Pancreas (tissue), 10 donors: ENCODE results near the gene GSG1L. TPM values are rescaled to one million over a fixed set of nuclear protein-coding genes. Genes with fewer than 3 reads are reported as not detected.

Experiments used
- ATAC-seq, 4 donors: fragments of 200-7000 bp; cut with Tn5 transposase; one replicate each; pipeline versions ENCODE4 v1.8.0 to v1.9.1; 2020; ENCODE audit warnings: mild to moderate bottlenecking in 4 of 4, moderate library complexity in 4 of 4
- DNase-seq, 6 donors: peaks; one replicate each; pipeline ENCODE4 v3.0.0-alpha.2; 2020
- FAIRE-seq: peaks from 2 replicates; lab custom pipeline; 2012; peaks lifted over from hg19 to GRCh38; lab: Jason Lieb, UNC
- H3K27ac ChIP-seq, 4 donors: fragments of 200-600 bp; sonication (generic); 1 replicate in 3 of 4; 2 replicates in 1 of 4; pipeline versions ENCODE4 v1.5.0 to v1.8.0; 2020
- H3K27me3 ChIP-seq, 4 donors: fragments of 200-600 bp; one replicate each; pipeline ENCODE4 v1.8.0; 2021
- H3K36me3 ChIP-seq, 3 donors: fragments of 200-600 bp; sonication (generic) in 1 of 3; one replicate each; pipeline versions ENCODE4 v1.5.0 to v1.8.0; 2020 to 2021
- H3K4me1 ChIP-seq, 3 donors: fragments of 200-600 bp; one replicate each; pipeline ENCODE4 v1.8.0; 2021
- H3K4me3 ChIP-seq, 4 donors: fragments of 200-600 bp; sonication (generic) in 2 of 4; one replicate each; pipeline versions ENCODE4 v1.5.0 to v1.8.0; 2020 to 2021
- H3K9me3 ChIP-seq, 4 donors: fragments of 200-600 bp; one replicate each; pipeline ENCODE4 v1.8.0; 2021
- WGBS, 2 donors: extraction: QIAGEN DNeasy Blood & Tissue Kit; methylation state at CpG; one replicate each; pipeline ENCODE4 v1.1.7; 2013; 5-methylcytosine and 5-hydroxymethylcytosine counted together
- intact Hi-C, 3 donors: fragments of 100-400 bp; cut with DNase I; formaldehyde crosslinking; loops; one replicate each; pipeline versions ENCODE4 v1.11.1 to v1.14.2; 2022
- polyA plus RNA-seq, 2 donors: library from polyadenylated mRNA; stranded (reverse); fragments of 200-250 nt; gene quantifications; one replicate each; pipeline ENCODE4 v1.2.3, GENCODE V29; 2013
- total RNA-seq, 6 donors: library from RNA; stranded (reverse); fragmentation: NEBNext Ultra II Directional in 4 of 6; extraction: Animal tissue kit (Norgen Biotek cat#: 25700) in 4 of 6; gene quantifications; one replicate each; pipeline versions ENCODE4 v1.2.1 to v1.2.4, GENCODE V29; 2021 to 2023
- TF ChIP-seq, protein P1 (sequence below), 4 donors: fragments of 200-600 bp; sonication (generic) in 3 of 4; IDR thresholded peaks; one replicate each; pipeline versions ENCODE4 v1.5.0 to v1.8.0; 2021; ENCODE audit warnings: antibody characterized with exemption in 4 of 4
- donor health status: healthy with polysubstance abuse.
- donor health status: DM: no; HTN: no; CAD: no; lungs with moderate emphysema.
- donor health status: DM: no; HTN: no; CAD: no.
- donor health status: control.
- donor health status: control.
- donor health status: Bipolar disorder and iron deficiency.
- donor health status: DM: yes; HTN: yes; CAD: no.
- donor health status: DM: no; HTN: no; CAD: no.
- donor health status: DM: no; HTN: no; CAD: no.
- donor health status: DM: yes; HTN: yes; CAD: no.

The GSG1L gene
- total RNA-seq = under 1 TPM in 1 of 6 donors, not detected in 5; 0.12 TPM
- polyA plus RNA-seq = under 1 TPM in 1 of 2 donors, not detected in 1; 0.02 TPM

DNA sequence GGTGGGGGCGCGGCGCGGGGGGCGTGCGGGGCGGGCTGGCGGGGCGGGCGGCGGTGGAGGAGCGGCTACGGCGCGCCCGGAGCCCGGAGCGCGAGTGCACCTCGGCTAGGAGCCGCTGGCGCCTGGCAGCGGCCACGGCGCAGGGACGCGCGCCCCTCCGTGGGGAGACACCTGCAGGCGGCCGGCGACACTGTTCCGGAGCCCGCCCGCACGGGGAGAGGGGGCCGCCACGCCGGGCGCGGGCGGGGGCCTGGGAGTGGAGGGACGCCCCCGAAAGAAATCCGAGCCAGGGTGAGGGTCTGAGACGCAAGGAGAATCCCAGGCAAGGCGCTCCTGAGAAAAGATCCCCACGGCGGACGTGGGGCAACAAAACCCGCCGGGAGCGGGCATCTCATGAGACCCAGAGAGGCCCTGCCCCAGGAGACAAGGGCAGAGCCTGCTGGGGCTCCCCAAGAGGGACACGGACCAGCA is at the start of gene GSG1L:
Gene GSG1L, minus strand, starts transcription at position 124 of the 471 bp plus-strand sequence. CDS start 290 bp downstream, outside the sequence.
- DNase-seq (no peak), ATAC-seq (no peak), FAIRE-seq (no peak)
- 2 to 3% methylated on average over 41 to 54 of the region's 54 CpGs for WGBS, 2 donors
- Histone ChIP-seq H3K4me3 (peak within 1 kb of the TSS in 1 of 4 donors; percentile 6), H3K4me1 (no peaks in the 10 kb centered on the region), H3K27me3 (peaks cover 0 to 14% (median 6%) of the 10 kb centered on the region in 4 donors), H3K36me3 (no peaks in the 10 kb centered on the region), H3K9me3 (no peaks in the 10 kb centered on the region), H3K27ac (no peak within 1 kb of the TSS)
- intact Hi-C loops = loop anchor here in 1 of 3 donors (10.0 kb wide), 1 partner anchor 379 kb away; no protein-coding TSS in a partner anchor
- TF ChIP-seq, protein P1, sequence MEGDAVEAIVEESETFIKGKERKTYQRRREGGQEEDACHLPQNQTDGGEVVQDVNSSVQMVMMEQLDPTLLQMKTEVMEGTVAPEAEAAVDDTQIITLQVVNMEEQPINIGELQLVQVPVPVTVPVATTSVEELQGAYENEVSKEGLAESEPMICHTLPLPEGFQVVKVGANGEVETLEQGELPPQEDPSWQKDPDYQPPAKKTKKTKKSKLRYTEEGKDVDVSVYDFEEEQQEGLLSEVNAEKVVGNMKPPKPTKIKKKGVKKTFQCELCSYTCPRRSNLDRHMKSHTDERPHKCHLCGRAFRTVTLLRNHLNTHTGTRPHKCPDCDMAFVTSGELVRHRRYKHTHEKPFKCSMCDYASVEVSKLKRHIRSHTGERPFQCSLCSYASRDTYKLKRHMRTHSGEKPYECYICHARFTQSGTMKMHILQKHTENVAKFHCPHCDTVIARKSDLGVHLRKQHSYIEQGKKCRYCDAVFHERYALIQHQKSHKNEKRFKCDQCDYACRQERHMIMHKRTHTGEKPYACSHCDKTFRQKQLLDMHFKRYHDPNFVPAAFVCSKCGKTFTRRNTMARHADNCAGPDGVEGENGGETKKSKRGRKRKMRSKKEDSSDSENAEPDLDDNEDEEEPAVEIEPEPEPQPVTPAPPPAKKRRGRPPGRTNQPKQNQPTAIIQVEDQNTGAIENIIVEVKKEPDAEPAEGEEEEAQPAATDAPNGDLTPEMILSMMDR (IDR thresholded peaks at IDR 0.05) = no peak

DNA sequence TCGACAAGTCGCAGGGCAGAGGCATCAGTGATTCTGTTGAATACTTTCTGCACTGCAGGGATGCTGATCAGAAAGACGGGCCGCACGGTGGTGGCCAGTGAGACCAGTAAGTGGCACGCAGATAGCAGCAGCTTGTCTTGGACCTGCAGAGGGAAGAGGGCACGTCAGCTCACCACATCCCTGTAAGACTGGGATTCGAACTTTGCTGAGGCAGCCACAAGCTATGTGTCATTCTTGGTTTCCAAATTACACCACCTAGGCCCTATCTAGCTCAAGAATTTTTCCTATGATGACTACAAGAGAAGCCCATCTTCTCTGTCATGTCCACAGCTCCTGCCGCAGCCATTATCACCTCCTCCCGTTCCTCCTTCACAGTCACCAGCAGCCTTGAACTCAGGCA is 49.4 kb upstream of the GSG1L start:
- Histone ChIP-seq H3K4me3 (no peak overlapping the region), H3K9me3 (no peaks in the 10 kb centered on the region), H3K4me1 (no peaks in the 10 kb centered on the region), H3K27ac (no peak overlapping the region), H3K36me3 (peaks cover 0 to 44% (median 8%) of the 10 kb centered on the region in 3 donors), H3K27me3 (no peaks in the 10 kb centered on the region)
- no peak for FAIRE-seq
- no peak for ATAC-seq
- TF ChIP-seq, protein P1 (IDR thresholded peaks at IDR 0.05) = no peak
- no peak for DNase-seq
- 92 to 94% methylated on average over 10 of the region's 10 CpGs for WGBS, 2 donors
- intact Hi-C loops = no loop called here

DNA sequence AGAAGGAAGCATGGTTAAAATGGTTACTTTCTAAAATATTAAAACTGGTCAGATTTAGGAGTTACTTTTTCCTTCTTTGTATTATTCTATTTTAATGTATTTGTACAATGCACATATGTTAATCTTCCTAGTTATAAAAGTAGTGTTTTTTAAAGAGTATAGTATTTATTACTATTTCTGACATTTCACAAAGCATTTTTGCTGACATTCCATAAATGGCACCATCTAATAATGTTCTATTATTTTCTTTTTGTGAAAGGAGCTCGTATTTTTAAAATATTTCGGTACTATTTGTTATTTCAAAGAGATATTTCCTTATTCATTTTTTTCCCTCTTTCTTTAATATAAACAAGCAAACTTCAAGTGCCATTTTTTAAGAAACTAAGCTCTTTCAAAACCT is 47.5 kb upstream of the GSG1L start:
- Histone ChIP-seq H3K36me3 (peaks cover 0 to 49% (median 24%) of the 10 kb centered on the region in 3 donors), H3K4me3 (no peak overlapping the region), H3K27me3 (no peaks in the 10 kb centered on the region), H3K4me1 (no peaks in the 10 kb centered on the region), H3K9me3 (no peaks in the 10 kb centered on the region), H3K27ac (no peak overlapping the region)
- TF ChIP-seq, protein P1 (IDR thresholded peaks at IDR 0.05) = no peak
- 94 to 98% methylated on average over 2 of the region's 2 CpGs for WGBS, 2 donors
- ATAC-seq = no peak
- intact Hi-C loops = no loop called here
- no peak for DNase-seq
- FAIRE-seq = no peak

DNA sequence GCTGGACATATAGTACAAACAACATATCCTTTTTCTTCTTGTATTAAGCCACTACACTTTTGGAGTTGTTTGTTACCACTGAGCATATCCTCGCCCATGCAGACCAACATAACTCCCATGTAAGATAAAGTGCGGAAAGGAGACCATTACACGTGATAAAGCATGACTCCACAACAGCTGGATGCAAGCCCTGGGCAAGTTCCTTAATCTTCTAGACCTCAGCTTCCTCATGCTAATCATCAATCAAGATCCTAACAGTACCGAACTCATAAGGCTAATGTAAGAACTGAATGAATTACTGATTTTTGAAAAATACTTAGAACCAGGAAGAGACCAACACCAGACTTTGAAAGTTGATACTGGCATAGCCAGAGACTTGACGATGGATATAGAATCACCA is 47.0 kb upstream of the GSG1L start:
- intact Hi-C loops = no loop called here
- no peak overlapping the region for H3K4me3 ChIP-seq
- 87 to 89% methylated on average over 5 of the region's 5 CpGs for WGBS, 2 donors
- no peak overlapping the region for H3K27ac ChIP-seq
- no peaks in the 10 kb centered on the region for H3K9me3 ChIP-seq
- peaks cover 0 to 51% (median 24%) of the 10 kb centered on the region in 3 donors for H3K36me3 ChIP-seq
- TF ChIP-seq, protein P1 (IDR thresholded peaks at IDR 0.05) = no peak
- ATAC-seq = peak in 2 of 4 donors; percentile 56 to 68
- no peak for DNase-seq
- H3K4me1 ChIP-seq = no peaks in the 10 kb centered on the region
- no peak for FAIRE-seq
- no peaks in the 10 kb centered on the region for H3K27me3 ChIP-seq

DNA sequence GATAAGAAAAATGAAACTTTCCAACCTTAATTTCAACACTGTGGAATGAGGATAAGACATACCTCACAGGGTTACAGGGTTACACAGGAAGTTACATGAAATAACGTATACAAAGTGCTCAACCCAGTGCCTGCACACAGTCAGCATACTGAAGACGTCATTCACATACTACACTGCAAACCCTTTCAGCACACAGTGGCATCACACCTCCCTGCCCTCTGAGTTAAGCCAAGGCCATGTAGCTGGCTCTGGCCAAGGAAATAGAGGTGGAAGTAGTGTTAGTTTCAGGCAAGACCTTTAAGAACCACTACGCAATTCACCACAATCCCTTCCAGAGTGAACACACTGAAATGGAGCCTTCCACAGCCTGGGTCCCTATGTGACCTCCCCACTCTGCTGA is 46.6 kb upstream of the GSG1L start:
- TF ChIP-seq, protein P1 (IDR thresholded peaks at IDR 0.05) = no peak
- intact Hi-C loops = no loop called here
- 86 to 88% methylated on average over 3 of the region's 3 CpGs for WGBS, 2 donors
- Histone ChIP-seq H3K27ac (no peak overlapping the region), H3K36me3 (peaks cover 0 to 49% (median 21%) of the 10 kb centered on the region in 3 donors), H3K4me1 (no peaks in the 10 kb centered on the region), H3K27me3 (no peaks in the 10 kb centered on the region), H3K4me3 (no peak overlapping the region), H3K9me3 (no peaks in the 10 kb centered on the region)
- FAIRE-seq = no peak
- ATAC-seq = peak in 1 of 4 donors; percentile 26
- DNase-seq = no peak
